HEK293T (cell line): ENCODE results near the gene PTPRD.

Experiments
- CTCF ChIA-PET: fragments of 350-600 bp; formaldehyde crosslinking; extraction: SDS; loops from one replicate; lab custom pipeline; 2021; ENCODE audit warnings: antibody characterized with exemption, inconsistent platforms; lab: Yijun Ruan, JAX
- POLR2A ChIA-PET: fragments of 350-600 bp; formaldehyde crosslinking; extraction: SDS; loops from one replicate; lab custom pipeline; 2020; ENCODE audit warnings: antibody characterized with exemption, inconsistent platforms; lab: Yijun Ruan, JAX
- DNase-seq: peaks from one replicate; pipeline ENCODE4 v3.0.0; 2012; ENCODE audit warnings: mixed read lengths; ENCODE audit errors: extremely low spot score
- ARNT ChIP-seq: fragments of 450-650 bp; IDR thresholded peaks from 2 replicates; pipeline ENCODE4 v1.6.1; 2017; ENCODE audit warnings: mild to moderate bottlenecking
- BHLHE40 ChIP-seq: fragments of 450-650 bp; IDR thresholded peaks from 2 replicates; pipeline ENCODE4 v1.6.1; 2016; ENCODE audit warnings: mild to moderate bottlenecking, moderate library complexity, borderline replicate concordance
- CTBP1 ChIP-seq: fragments of 450-650 bp; IDR thresholded peaks from 2 replicates; pipeline ENCODE4 v1.6.1; 2016; ENCODE audit warnings: borderline replicate concordance
- ELF4 ChIP-seq: fragments of 450-650 bp; IDR thresholded peaks from 2 replicates; pipeline ENCODE4 v1.6.1; 2017; ENCODE audit warnings: antibody characterized with exemption
- FOXA1 ChIP-seq: fragments of 450-650 bp; IDR thresholded peaks from 2 replicates; pipeline ENCODE4 v1.6.1; 2016; ENCODE audit warnings: mild to moderate bottlenecking
- FOXK2 ChIP-seq: fragments of 450-650 bp; IDR thresholded peaks from 2 replicates; pipeline ENCODE4 v1.6.1; 2016; ENCODE audit warnings: mild to moderate bottlenecking
- FOXM1 ChIP-seq: fragments of 450-650 bp; IDR thresholded peaks from 2 replicates; pipeline ENCODE4 v1.6.1; 2017; ENCODE audit warnings: mild to moderate bottlenecking, borderline replicate concordance
- HDGF ChIP-seq: fragments of 450-650 bp; IDR thresholded peaks from 2 replicates; pipeline ENCODE4 v1.6.1; 2017; ENCODE audit warnings: antibody characterized with exemption, borderline replicate concordance
- L3MBTL2 ChIP-seq: fragments of 450-650 bp; conservative IDR thresholded peaks from 2 replicates; pipeline ENCODE4 v1.6.1; 2016; ENCODE audit warnings: mild to moderate bottlenecking
- LEF1 ChIP-seq: fragments of 450-650 bp; IDR thresholded peaks from 2 replicates; pipeline ENCODE4 v1.6.1; 2017; ENCODE audit warnings: mild to moderate bottlenecking, borderline replicate concordance
- NFRKB ChIP-seq: fragments of 450-650 bp; IDR thresholded peaks from 2 replicates; pipeline ENCODE4 v1.6.1; 2016; ENCODE audit warnings: mild to moderate bottlenecking, moderate library complexity
- PKNOX1 ChIP-seq: fragments of 450-650 bp; IDR thresholded peaks from 2 replicates; pipeline ENCODE4 v1.6.1; 2016
- SP1 ChIP-seq: fragments of 450-650 bp; IDR thresholded peaks from 2 replicates; pipeline ENCODE4 v1.6.1; 2017
- SUZ12 ChIP-seq: fragments of 450-650 bp; IDR thresholded peaks from 2 replicates; pipeline ENCODE4 v1.6.1; 2016; ENCODE audit warnings: mild to moderate bottlenecking
- TARDBP ChIP-seq: fragments of 450-650 bp; IDR thresholded peaks from 2 replicates; pipeline ENCODE4 v1.6.1; 2016
- ZNF384 ChIP-seq: fragments of 450-650 bp; IDR thresholded peaks from 2 replicates; pipeline ENCODE4 v1.6.1; 2016

PTPRD gene

DNA sequence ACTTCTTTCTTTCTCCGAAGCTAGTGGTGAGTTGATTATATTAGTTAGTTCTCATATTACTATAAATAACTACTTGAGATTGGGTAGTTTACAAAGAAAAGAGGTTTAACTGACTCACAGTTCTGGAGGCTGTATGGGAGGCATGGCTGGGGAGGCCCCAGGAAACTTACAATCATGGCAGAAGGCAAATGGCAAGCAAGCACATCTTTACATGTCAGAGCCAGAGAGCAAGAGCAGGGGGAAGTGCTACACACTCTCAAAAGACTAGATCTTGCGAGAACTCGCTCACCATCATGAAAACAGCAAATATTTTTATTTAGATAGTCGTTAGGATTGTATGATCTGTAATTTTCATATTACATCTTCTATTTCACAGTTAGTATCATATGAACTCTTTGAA, 711.2 kb downstream of the PTPRD start:
- POLR2A ChIA-PET, result no interaction called here
- TF ChIP-seq TARDBP, result no peak
- no peak for TF ChIP-seq LEF1
- no peak for TF ChIP-seq ARNT
- TF ChIP-seq SUZ12, result no peak
- TF ChIP-seq BHLHE40, result no peak
- TF ChIP-seq FOXM1, result no peak
- no peak for TF ChIP-seq PKNOX1
- no peak for TF ChIP-seq NFRKB
- no peak for TF ChIP-seq L3MBTL2
- no peak for TF ChIP-seq FOXK2
- TF ChIP-seq FOXA1, result no peak
- no peak for TF ChIP-seq ELF4
- no peak for TF ChIP-seq HDGF
- TF ChIP-seq CTBP1, result no peak
- TF ChIP-seq ZNF384, result no peak
- no peak for TF ChIP-seq SP1
- CTCF ChIA-PET, result no interaction called here
- DNase-seq, result no peak

- no peak for TF ChIP-seq L3MBTL2
- no peak for TF ChIP-seq ZNF384
- TF ChIP-seq ELF4, result no peak
- no peak for TF ChIP-seq SUZ12
- TF ChIP-seq CTBP1, result no peak
- no peak for TF ChIP-seq BHLHE40
- ChIA-PET CTCF (no interaction called here), POLR2A (no interaction called here)
- DNase-seq, result no peak
Observed at GRCh38 chr9:9893837-9894236, 719.0 kb downstream of the PTPRD start.

- CTCF ChIA-PET, result no interaction called here
- DNase-seq, result no peak
- TF ChIP-seq ARNT (no peak), FOXA1 (no peak), SUZ12 (no peak)
- POLR2A ChIA-PET, result no interaction called here
Observed at GRCh38 chr9:9892217-9892616, 720.6 kb downstream of the PTPRD start.

DNA sequence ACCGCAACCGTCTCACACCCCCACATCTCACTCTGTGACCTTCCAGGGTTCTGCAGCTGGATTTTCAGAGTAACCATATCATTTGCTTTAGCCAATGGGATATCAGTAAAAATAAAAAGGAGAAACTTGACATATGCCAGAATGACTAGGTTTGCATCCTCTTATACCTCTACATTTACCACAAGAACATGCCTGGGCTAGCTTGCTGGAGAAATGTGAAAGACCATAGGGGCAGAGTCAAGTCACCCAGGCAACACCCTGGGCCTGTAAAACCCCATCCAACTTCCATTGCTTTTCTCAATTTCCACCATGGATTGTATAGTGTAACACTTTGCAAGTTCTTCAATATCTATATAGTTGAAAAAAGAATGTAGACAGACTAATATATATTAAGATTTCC, 731.1 kb downstream of the PTPRD start:
- CTCF ChIA-PET, result no interaction called here
- POLR2A ChIA-PET, result no interaction called here
- TF ChIP-seq L3MBTL2 (no peak), FOXM1 (no peak), NFRKB (no peak), LEF1 (no peak), TARDBP (no peak), CTBP1 (no peak), FOXA1 (no peak), SP1 (no peak), ARNT (no peak)

GRCh38 chr9:9874270-9874669, 738.5 kb downstream of the PTPRD start:
- POLR2A ChIA-PET, result no interaction called here
- CTCF ChIA-PET, result no interaction called here
- TF ChIP-seq PKNOX1, result no peak
- TF ChIP-seq ARNT, result no peak
- TF ChIP-seq FOXA1, result no peak
- TF ChIP-seq SUZ12, result no peak
- TF ChIP-seq BHLHE40, result no peak
- no peak for TF ChIP-seq NFRKB
- no peak for TF ChIP-seq HDGF
- TF ChIP-seq FOXM1, result no peak
- no peak for TF ChIP-seq L3MBTL2
- DNase-seq, result no peak

More for the DNA sequence above, 731.1 kb downstream of the PTPRD start:
- no peak for DNase-seq

GRCh38 chr9:9862235-9862810, 750.5 kb downstream of the PTPRD start:
- DNase-seq, result no peak
- POLR2A ChIA-PET, result no interaction called here
- TF ChIP-seq TARDBP (no peak), ELF4 (no peak), ZNF384 (no peak), SP1 (no peak), ARNT (no peak), NFRKB (no peak), CTBP1 (no peak), FOXM1 (no peak), FOXK2 (no peak), PKNOX1 (no peak), BHLHE40 (no peak), FOXA1 (no peak), L3MBTL2 (no peak), LEF1 (no peak), SUZ12 (no peak), HDGF (no peak)
- CTCF ChIA-PET, result no interaction called here
